HG02870 (cell line): ENCODE results near the gene LMTK2.
"Not testable (repeated sequence)": the region's sequence is repeated elsewhere in the genome, so short reads cannot be mapped to it uniquely, and the experiment has no call there.

Experiments used
- ATAC-seq: cut with Tn5 transposase; IDR thresholded peaks from one replicate; pipeline ENCODE4 v1.9.1; 2021; ENCODE audit warnings: mild to moderate bottlenecking, moderate library complexity; ENCODE audit not compliant: unreplicated experiment

Gene LMTK2

GRCh38 chr7:98102170-98102569, 4.5 kb upstream of the LMTK2 start:
- ATAC-seq: no peak

DNA sequence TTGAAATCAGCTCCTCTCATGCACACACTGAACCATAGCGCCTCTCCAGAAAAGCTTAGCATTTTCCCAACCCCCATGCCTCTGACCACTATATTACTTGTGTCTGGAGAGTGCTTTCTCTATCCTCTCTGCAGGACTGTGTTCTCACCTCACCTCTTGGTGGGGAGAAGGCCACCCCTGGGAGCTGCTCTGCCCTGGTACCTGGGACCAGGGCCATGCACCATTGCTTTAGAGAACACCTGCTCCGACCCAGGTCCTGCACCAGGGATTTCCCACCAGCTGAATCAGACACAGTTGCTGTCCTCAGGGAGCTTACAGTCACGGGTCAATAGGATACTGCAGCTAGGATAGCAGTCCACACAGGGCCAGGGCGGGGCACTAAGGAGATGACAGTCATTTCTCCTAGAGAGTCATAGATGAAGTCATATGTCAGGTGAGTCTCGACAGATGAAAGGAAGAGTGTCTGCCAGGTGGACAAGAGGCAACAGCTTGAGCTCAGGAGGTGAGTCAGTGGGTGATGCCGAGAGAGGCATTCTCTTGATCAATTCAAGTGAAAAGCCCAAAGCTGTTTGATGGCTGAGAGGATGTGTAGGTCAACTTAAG, 619 bp upstream of the LMTK2 start:
- no peak for ATAC-seq

GRCh38 chr7:98107313-98107721, 655 bp downstream of the LMTK2 start:
- no peak for ATAC-seq

GRCh38 chr7:98110249-98111022, 3.8 kb downstream of the LMTK2 start:
- ATAC-seq: no peak

GRCh38 chr7:98112077-98112476, 5.4 kb downstream of the LMTK2 start:
- ATAC-seq: no peak

DNA sequence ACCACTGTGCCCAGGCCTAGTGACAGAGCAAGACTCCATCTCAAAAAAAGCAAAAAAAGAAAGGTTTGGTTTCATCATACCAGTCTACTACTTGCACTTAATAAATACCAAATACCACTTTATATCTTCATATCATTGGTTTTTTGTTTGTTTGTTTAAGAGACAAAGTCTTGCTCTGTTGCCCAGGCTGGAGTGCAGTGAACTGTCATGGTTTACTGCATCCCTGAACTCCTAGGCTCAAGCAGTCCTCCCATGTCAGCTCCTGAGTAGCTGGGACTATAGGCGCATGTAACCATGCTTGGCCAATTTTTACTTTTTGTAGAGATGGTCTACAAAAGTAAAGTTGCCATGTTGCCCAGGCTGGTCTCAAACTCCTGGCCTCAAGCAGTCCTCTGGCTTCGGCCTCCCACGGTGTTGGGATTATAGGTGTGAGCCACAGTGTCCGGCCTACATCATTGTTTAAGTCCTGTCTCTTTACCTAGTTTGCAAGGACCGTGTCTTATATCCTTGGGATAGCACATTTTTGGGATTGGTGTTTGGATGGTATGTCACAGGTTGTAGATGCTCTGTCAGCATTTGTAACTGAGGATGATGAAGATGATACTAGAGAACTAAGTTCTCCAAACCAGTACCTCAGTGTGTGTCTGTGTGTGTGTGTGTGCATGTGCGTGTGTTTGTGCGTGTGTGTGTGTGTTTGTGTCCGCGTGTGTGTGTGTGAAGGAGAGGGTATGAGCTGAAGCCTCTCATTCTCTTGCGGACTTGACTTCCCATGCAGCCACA, 9.3 kb downstream of the LMTK2 start:
- ATAC-seq: no peak

DNA sequence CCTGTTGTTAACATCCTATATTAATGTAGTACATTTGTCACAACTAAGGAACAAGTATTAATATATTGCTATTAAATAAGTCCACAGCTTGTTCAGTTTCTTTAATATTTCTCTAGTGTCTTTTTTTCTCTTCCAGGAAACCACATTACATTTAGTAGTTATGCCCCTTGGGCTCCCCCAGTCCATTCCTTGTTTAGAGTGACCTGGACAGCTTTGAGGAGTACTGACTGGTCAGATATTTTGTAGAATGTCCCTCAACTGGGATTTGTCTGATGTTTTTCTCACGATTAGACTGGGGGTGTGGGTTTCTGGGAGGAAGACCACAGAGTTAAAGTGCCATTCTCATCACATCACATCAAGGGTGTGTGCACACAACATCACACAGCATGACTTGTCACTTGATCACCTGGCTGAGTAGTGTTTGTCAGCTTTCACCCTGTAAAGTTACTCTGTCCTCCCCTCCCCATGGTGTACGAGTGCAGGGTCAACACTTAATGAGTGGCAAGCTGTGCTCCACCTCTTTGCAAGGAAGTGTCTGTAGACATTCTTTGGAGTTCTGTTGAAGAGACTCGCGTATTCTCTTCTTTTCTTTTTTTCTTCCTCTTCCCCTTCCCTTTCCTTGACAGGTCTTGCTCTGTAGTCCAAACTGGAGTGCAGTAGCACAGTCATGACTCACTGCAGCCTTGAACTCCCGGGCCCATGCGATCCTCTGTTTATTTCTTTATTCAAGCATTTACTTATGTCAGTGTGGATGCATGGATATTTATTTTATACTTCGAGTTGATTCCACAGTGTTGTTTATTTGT, 10.2 kb downstream of the LMTK2 start:
- no peak for ATAC-seq

GRCh38 chr7:98119256-98119918, 12.7 kb downstream of the LMTK2 start:
- no peak for ATAC-seq

- ATAC-seq: no peak
Measured at GRCh38 chr7:98120559-98120958, 13.9 kb downstream of the LMTK2 start.

DNA sequence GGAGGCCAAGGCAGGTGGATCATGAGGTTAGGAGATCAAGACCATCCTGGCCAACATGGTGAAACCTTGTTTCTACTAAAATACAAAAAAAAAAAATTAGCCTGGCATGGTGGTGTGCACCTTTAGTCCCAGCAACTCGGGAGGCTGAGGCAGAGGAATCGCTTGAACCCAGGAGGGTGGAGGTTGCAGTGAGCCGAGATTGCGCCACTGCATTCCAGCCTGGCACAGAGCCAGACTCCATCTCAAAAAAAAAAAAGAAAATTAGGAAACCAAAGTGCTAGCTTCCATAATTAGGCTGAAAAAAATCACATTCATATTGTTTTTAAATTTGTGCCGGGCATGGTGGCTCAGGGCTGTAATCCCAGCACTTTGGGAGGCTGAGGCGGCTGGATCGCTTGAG, 14.7 kb downstream of the LMTK2 start:
- not testable (repeated sequence) for ATAC-seq

GRCh38 chr7:98123365-98123696, 16.7 kb downstream of the LMTK2 start:
- ATAC-seq: no peak

GRCh38 chr7:98125759-98126158, 19.1 kb downstream of the LMTK2 start:
- ATAC-seq: no peak

DNA sequence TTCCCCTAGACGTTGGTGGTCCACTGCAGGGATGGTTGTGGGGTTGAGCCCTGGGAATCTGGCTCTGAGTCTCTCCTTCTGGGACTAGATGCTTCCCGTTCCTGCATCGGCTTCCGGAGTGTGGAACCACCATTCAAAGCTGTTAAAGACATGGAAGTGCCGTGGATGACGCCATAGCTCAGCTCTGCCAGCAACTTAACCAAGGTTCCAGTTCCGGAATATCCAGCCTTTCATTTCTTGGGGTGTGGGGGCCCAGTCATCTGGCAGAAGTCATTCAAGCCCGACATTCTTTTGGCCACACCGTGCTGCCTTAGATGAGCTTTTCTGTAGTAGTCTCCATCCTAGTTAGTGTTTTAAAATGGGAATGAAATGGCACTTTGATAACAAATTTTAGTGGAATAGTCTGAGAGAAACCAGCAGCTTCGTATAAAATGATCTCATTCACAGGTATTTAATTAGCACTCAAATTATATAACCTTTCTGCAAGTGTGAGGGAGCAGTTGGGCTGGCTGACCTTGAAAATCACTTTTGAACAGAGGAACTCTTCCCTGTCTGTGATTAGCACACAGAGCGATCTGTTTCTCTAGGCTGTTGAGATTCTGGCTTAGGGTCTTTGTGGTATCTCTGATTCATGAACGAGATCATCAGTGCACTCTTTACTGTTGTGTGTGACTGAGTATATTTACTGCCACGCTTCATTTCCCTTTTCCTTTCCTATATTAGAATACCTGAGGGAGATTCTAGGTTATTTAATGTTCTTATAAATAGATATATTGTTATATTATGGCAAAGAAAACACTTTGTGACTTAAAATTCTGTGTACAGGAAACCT, 19.9 kb downstream of the LMTK2 start:
- no peak for ATAC-seq

DNA sequence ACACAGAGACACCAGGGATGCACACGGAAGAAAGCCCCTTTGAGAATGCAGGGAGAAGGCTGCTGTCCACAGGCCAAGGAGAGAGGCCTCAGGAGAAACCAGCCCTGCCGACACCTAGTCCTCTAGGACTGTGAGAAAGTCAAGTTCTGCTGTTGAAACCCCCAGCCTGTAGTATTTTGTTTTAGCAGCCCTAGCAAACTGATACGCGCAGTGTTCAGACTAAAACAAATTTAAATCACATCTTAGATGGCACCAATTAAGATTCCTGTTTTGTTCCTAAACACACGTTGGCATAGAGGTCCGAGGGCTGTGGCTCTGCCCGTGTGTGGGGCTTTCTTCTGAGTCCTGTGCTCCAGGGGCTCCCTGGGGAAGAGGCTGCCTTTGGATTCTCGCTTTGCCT, 21.7 kb downstream of the LMTK2 start:
- ATAC-seq: no peak

GRCh38 chr7:98130959-98131358, 24.3 kb downstream of the LMTK2 start:
- no peak for ATAC-seq

GRCh38 chr7:98133181-98133580, 26.5 kb downstream of the LMTK2 start:
- ATAC-seq: peak; percentile 85

- peak; percentile 8 for ATAC-seq
Measured at GRCh38 chr7:98133621-98134303, 27.1 kb downstream of the LMTK2 start.

DNA sequence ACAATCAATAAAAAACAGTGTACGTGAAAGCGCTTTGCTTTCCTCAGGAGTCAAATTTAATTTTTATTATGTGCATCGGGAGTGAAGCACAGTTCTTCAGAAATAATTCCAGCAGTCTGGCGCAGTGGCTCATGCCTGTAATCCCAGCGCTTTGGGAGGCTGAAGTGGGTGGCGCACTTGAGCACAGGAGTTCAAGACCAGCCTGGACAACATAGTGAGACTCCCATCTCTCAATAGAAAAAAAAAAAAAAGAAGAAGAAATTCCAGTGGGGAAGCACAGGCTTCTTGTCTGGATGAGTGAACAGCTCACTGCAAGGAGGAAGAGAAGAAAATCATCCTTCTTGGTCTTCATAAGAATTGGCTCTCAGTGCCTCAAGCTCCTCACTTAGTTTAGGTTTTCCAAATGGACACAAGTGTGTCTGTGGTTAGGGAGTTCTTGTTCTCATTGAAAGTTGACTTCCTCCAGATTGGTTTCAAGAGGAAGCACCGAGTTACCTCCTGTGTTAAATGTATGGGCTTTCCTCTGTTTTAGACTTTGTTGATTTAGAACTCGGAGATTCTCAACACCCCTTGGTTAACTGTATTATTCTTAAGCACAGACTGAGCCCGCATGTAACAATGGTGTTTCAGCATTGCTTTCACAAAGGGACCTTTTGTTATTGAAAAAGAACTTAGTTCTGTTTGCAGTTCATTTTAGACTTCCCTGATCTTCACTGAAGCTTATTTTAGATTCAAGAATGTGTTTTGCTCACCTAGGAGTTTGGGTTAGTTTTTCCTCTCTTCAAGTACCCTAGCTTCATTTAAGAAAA, 28.0 kb downstream of the LMTK2 start:
- no peak for ATAC-seq
